GM23338 (cell line): ENCODE measurements around the gene TRIM27. TPM values are rescaled to one million over a fixed set of nuclear protein-coding genes. Genes with fewer than 3 reads are reported as not detected.

Experiments
- ATAC-seq: fragments of 200-7000 bp; cut with Tn5 transposase; 3 replicates; pipeline ENCODE4 v1.9.1; 2020
- DNase-seq: peaks from one replicate; pipeline ENCODE4 v3.0.0-alpha.2; 2015; ENCODE audit warnings: low spot score
- H2AFZ ChIP-seq: fragments of 200-600 bp; sonication (generic); 2 replicates; pipeline ENCODE4 v1.8.0; 2016; ENCODE audit warnings: antibody characterized with exemption, mild to moderate bottlenecking, moderate library complexity
- H3F3A ChIP-seq: fragments of 200-600 bp; sonication (generic); replicated peaks from 2 replicates; pipeline ENCODE4 v1.8.0; 2017; ENCODE audit warnings: antibody characterized with exemption, mixed run types, low read depth
- H3K27ac ChIP-seq: fragments of 200-600 bp; sonication (generic); 2 replicates; pipeline ENCODE4 v1.6.1; 2016; ENCODE audit warnings: low read depth
- H3K27me3 ChIP-seq: fragments of 200-600 bp; sonication (generic); 2 replicates; pipeline ENCODE4 v1.8.0; 2016; ENCODE audit warnings: mild to moderate bottlenecking, mixed run types, moderate library complexity; ENCODE audit not compliant: insufficient read depth
- H3K36me3 ChIP-seq: fragments of 200-600 bp; sonication (generic); 2 replicates; pipeline ENCODE4 v1.8.0; 2016; ENCODE audit warnings: mild to moderate bottlenecking; ENCODE audit not compliant: insufficient read depth
- H3K4me1 ChIP-seq: fragments of 200-600 bp; sonication (generic); 2 replicates; pipeline ENCODE4 v1.8.0; 2016; ENCODE audit warnings: mild to moderate bottlenecking, moderate library complexity; ENCODE audit not compliant: insufficient read depth
- H3K4me2 ChIP-seq: fragments of 200-600 bp; sonication (generic); 2 replicates; pipeline ENCODE4 v1.7.1; 2017; ENCODE audit warnings: mixed run types
- H3K4me3 ChIP-seq: fragments of 200-600 bp; sonication (generic); 2 replicates; pipeline ENCODE4 v1.6.1; 2016; ENCODE audit warnings: mixed run types
- H3K79me2 ChIP-seq: fragments of 200-600 bp; sonication (generic); replicated peaks from 2 replicates; pipeline ENCODE4 v1.8.0; 2017; ENCODE audit warnings: mild to moderate bottlenecking; ENCODE audit not compliant: insufficient read depth
- H3K9me2 ChIP-seq: fragments of 200-600 bp; sonication (generic); 2 replicates; pipeline ENCODE4 v1.8.0; 2017; ENCODE audit not compliant: insufficient read depth
- H4K20me1 ChIP-seq: fragments of 200-600 bp; sonication (generic); replicated peaks from 2 replicates; pipeline ENCODE4 v1.8.0; 2017; ENCODE audit warnings: mild to moderate bottlenecking; ENCODE audit not compliant: insufficient read depth
- H3K27ac Mint-ChIP-seq: 2 replicates; pipeline ENCODE4 v1.8.0; 2020; ENCODE audit warnings: inconsistent platforms, mild to moderate bottlenecking, moderate library complexity, mixed read lengths
- H3K27me3 Mint-ChIP-seq: 3 replicates; pipeline ENCODE4 v1.8.0; 2022; ENCODE audit warnings: low read depth, mild to moderate bottlenecking, moderate library complexity, mixed read lengths, inconsistent platforms; ENCODE audit not compliant: insufficient read depth, poor library complexity
- H3K36me3 Mint-ChIP-seq: 3 replicates; pipeline ENCODE4 v1.8.0; 2021; ENCODE audit warnings: low read depth, mild to moderate bottlenecking, inconsistent platforms, moderate library complexity, mixed read lengths
- H3K4me1 Mint-ChIP-seq: 3 replicates; pipeline ENCODE4 v1.8.0; 2020; ENCODE audit warnings: mild to moderate bottlenecking, inconsistent platforms, mixed read lengths
- H3K4me3 Mint-ChIP-seq: 3 replicates; pipeline ENCODE4 v1.8.0; 2021; ENCODE audit warnings: moderate library complexity, mild to moderate bottlenecking, inconsistent platforms, mixed read lengths
- H3K9me3 Mint-ChIP-seq: 3 replicates; pipeline ENCODE4 v1.8.0; 2020; ENCODE audit warnings: moderate library complexity, mild to moderate bottlenecking, inconsistent platforms, mixed read lengths
- CREB1 ChIP-seq: fragments of 250-450 bp; sonication (Bioruptor Pico); IDR thresholded peaks from 2 replicates; pipeline ENCODE4 v1.5.0; 2020; ENCODE audit warnings: low read depth, mild to moderate bottlenecking, moderate library complexity
- EZH2 ChIP-seq: fragments of 200-600 bp; sonication (generic); IDR thresholded peaks from one replicate; pipeline ENCODE4 v1.8.0; 2017; ENCODE audit warnings: antibody characterized with exemption, mild to moderate bottlenecking, low read depth; ENCODE audit not compliant: unreplicated experiment
- EZH2phosphoT487 ChIP-seq: fragments of 200-600 bp; sonication (generic); IDR thresholded peaks from one replicate; pipeline ENCODE4 v1.8.1; 2018; ENCODE audit warnings: antibody characterized with exemption; ENCODE audit not compliant: unreplicated experiment
- JUNB ChIP-seq: IDR thresholded peaks from one replicate; pipeline ENCODE4 v1.6.1; 2016; ENCODE audit warnings: antibody characterized with exemption; ENCODE audit not compliant: unreplicated experiment
- NANOG ChIP-seq: IDR thresholded peaks from 2 replicates; pipeline ENCODE4 v1.6.1; 2016; ENCODE audit warnings: antibody characterized with exemption, borderline replicate concordance
- POLR2AphosphoS5 ChIP-seq: IDR thresholded peaks from 2 replicates; pipeline ENCODE4 v1.6.1; 2016; ENCODE audit warnings: antibody characterized with exemption, low read depth
- REST ChIP-seq: IDR thresholded peaks from one replicate; pipeline ENCODE4 v1.6.1; 2018; ENCODE audit warnings: antibody characterized with exemption; ENCODE audit not compliant: unreplicated experiment
- STAT1 ChIP-seq: IDR thresholded peaks from one replicate; pipeline ENCODE4 v1.6.1; 2016; ENCODE audit warnings: antibody characterized with exemption; ENCODE audit not compliant: unreplicated experiment
- ZNF114 ChIP-seq: fragments of 250-450 bp; sonication (Bioruptor Pico); IDR thresholded peaks from 2 replicates; pipeline ENCODE4 v1.5.0; 2020; ENCODE audit warnings: mild to moderate bottlenecking, moderate library complexity
- ZNF331 ChIP-seq: fragments of 250-450 bp; sonication (Bioruptor Pico); IDR thresholded peaks from 2 replicates; pipeline ENCODE4 v1.5.0; 2020; ENCODE audit warnings: low read depth, mild to moderate bottlenecking, moderate library complexity
- ZNF462 ChIP-seq: fragments of 250-450 bp; sonication (Bioruptor Pico); IDR thresholded peaks from 2 replicates; pipeline ENCODE4 v1.5.0; 2020; ENCODE audit warnings: mild to moderate bottlenecking, moderate library complexity
- polyA plus RNA-seq: library from polyadenylated mRNA; unstranded; fragments of >200 nt; fragmentation: Nextera tagmentation; extraction: Ambion mirVana; gene quantifications from 2 replicates; pipeline ENCODE4 v1.2.1, GENCODE V29; 2016
- total RNA-seq: library from RNA; depleted of rRNA; stranded (reverse); fragments of >200 nt; shearing (Covaris generic); gene quantifications from 2 replicates; pipeline ENCODE4 v1.2.3, GENCODE V29; 2014
- TF ChIP-seq, protein P1 (sequence below), 2 experiments: fragments of 200-600 bp in 1 of 2; sonication (generic) in 1 of 2; conservative IDR thresholded peaks; 2 replicates each; pipeline versions ENCODE4 v1.5.1 to v1.6.1; 2016 to 2017; ENCODE audit warnings: antibody characterized with exemption in 2 of 2, low read depth in 2 of 2, mild to moderate bottlenecking in 2 of 2, moderate library complexity in 1 of 2
- TF ChIP-seq, protein P2 (sequence below): IDR thresholded peaks from 2 replicates; pipeline ENCODE4 v1.6.1; 2016; ENCODE audit warnings: antibody characterized with exemption

TRIM27 gene
- total and polyA plus RNA-seq, 2 experiments from 2014 or later = 43.1 to 127 TPM

GRCh38 chr6:28907394-28907793, 16.4 kb downstream of the TRIM27 start:
- H3K36me3 Mint-ChIP-seq = peaks cover 96% of the 10 kb centered on the region
- H4K20me1 ChIP-seq = peaks cover 34% of the 10 kb centered on the region
- H3K9me3 Mint-ChIP-seq = no peaks in the 10 kb centered on the region
- ATAC-seq (no peak), DNase-seq (no peak)
- TF ChIP-seq JUNB = no peak
- TF ChIP-seq NANOG = no peak
- TF ChIP-seq ZNF114 (CRISPR knock-in tag) = no peak
- no peak for TF ChIP-seq ZNF462 (CRISPR knock-in tag)
- no peak for TF ChIP-seq ZNF331 (CRISPR knock-in tag)
- TF ChIP-seq, protein P1, sequence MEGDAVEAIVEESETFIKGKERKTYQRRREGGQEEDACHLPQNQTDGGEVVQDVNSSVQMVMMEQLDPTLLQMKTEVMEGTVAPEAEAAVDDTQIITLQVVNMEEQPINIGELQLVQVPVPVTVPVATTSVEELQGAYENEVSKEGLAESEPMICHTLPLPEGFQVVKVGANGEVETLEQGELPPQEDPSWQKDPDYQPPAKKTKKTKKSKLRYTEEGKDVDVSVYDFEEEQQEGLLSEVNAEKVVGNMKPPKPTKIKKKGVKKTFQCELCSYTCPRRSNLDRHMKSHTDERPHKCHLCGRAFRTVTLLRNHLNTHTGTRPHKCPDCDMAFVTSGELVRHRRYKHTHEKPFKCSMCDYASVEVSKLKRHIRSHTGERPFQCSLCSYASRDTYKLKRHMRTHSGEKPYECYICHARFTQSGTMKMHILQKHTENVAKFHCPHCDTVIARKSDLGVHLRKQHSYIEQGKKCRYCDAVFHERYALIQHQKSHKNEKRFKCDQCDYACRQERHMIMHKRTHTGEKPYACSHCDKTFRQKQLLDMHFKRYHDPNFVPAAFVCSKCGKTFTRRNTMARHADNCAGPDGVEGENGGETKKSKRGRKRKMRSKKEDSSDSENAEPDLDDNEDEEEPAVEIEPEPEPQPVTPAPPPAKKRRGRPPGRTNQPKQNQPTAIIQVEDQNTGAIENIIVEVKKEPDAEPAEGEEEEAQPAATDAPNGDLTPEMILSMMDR (conservative IDR thresholded peaks at IDR 0.05; ENCODE audit: low read depth in 2 of 2) = no peak
- no peak for TF ChIP-seq POLR2AphosphoS5
- no peak for TF ChIP-seq EZH2phosphoT487
- TF ChIP-seq REST = no peak
- TF ChIP-seq STAT1 = no peak
- no peak for TF ChIP-seq CREB1 (CRISPR knock-in tag)
- TF ChIP-seq, protein P2, sequence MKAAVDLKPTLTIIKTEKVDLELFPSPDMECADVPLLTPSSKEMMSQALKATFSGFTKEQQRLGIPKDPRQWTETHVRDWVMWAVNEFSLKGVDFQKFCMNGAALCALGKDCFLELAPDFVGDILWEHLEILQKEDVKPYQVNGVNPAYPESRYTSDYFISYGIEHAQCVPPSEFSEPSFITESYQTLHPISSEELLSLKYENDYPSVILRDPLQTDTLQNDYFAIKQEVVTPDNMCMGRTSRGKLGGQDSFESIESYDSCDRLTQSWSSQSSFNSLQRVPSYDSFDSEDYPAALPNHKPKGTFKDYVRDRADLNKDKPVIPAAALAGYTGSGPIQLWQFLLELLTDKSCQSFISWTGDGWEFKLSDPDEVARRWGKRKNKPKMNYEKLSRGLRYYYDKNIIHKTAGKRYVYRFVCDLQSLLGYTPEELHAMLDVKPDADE = no peak
- no peak for TF ChIP-seq EZH2
- no peak overlapping the region for H3K4me3 ChIP-seq
- H3K4me1 ChIP-seq = no peaks in the 10 kb centered on the region
- H3K27me3 Mint-ChIP-seq = no peaks in the 10 kb centered on the region
- peaks cover 9% of the 10 kb centered on the region; the same call in 1 of the 2 replicates for H3F3A ChIP-seq
- no peaks in the 10 kb centered on the region for H3K27me3 ChIP-seq
- no peak overlapping the region; the same call in 1 of the 2 replicates for H3K27ac ChIP-seq
- H3K9me2 ChIP-seq = no peaks in the 10 kb centered on the region
- no peaks in the 10 kb centered on the region for H3K4me1 Mint-ChIP-seq
- H3K4me3 Mint-ChIP-seq = no peak overlapping the region
- H3K79me2 ChIP-seq = 0 out of 2 replicates have a peak, but pooled peaks cover 6% of the 10 kb centered on the region
- no peak overlapping the region for H3K27ac Mint-ChIP-seq
- H2AFZ ChIP-seq = no peak overlapping the region
- no peak overlapping the region for H3K4me2 ChIP-seq
- H3K36me3 ChIP-seq = peaks cover 88% of the 10 kb centered on the region
